ENCODE results near the gene CCDC54. TPM values are rescaled to one million over a fixed set of nuclear protein-coding genes. Genes with fewer than 3 reads are reported as not detected.
"Not testable (repeated sequence)": the region's sequence is repeated elsewhere in the genome, so short reads cannot be mapped to it uniquely, and the experiment has no call there.

The CCDC54 gene
- polyA plus RNA-seq (not detected in 2 replicates), polyA minus RNA-seq (not detected in 2 replicates)

GRCh38 chr3:107377151-107377550 lies at the start of gene CCDC54:
TSS of gene CCDC54 (plus strand) at chr3:107377439. CDS start at chr3:107377588, 149 bp downstream.
- H3K27ac ChIP-seq (ENCODE audit: low read length): no peak within 1 kb of the TSS
- no peak within 1 kb of the TSS for H3K4me2 ChIP-seq (ENCODE audit: low read length)
- H4K20me1 ChIP-seq (ENCODE audit: insufficient read depth): no peaks in the 10 kb centered on the region
- H3K27me3 ChIP-seq (ENCODE audit: insufficient read depth, low read depth, low read length): no peaks in the 10 kb centered on the region
- H2AFZ ChIP-seq (ENCODE audit: low read depth, low read length): no peak within 1 kb of the TSS
- H3K36me3 ChIP-seq (ENCODE audit: insufficient read depth, low read length): no peaks in the 10 kb centered on the region
- no peaks in the 10 kb centered on the region for H3F3A ChIP-seq (ENCODE audit: insufficient read depth, low read length, poor library complexity, severe bottlenecking)
- H3K79me2 ChIP-seq (replicated peaks; ENCODE audit: insufficient read depth, low read length): no peaks in the 10 kb centered on the region
- no peaks in the 10 kb centered on the region for H3K9me3 ChIP-seq (ENCODE audit: low read length)
- H3K4me3 ChIP-seq (ENCODE audit: low read length): no peak within 1 kb of the TSS
- no peak within 1 kb of the TSS for H3K9ac ChIP-seq (ENCODE audit: low read length)
- TF ChIP-seq EZH2 (IDR thresholded peaks at IDR 0.05; ENCODE audit: borderline replicate concordance, insufficient read depth, low read length, poor library complexity, severe bottlenecking) (no peak), SMC3 (conservative IDR thresholded peaks at IDR 0.05; ENCODE audit: poor library complexity) (no peak), TAF1 (IDR thresholded peaks at IDR 0.05; ENCODE audit: low read depth) (no peak), POLR2AphosphoS5 (IDR thresholded peaks at IDR 0.05) (no peak), CTCF (IDR thresholded peaks at IDR 0.05; ENCODE audit: poor library complexity, severe bottlenecking) (no peak), MXI1 (conservative IDR thresholded peaks at IDR 0.05; ENCODE audit: poor library complexity, severe bottlenecking) (no peak), RAD21 (conservative IDR thresholded peaks at IDR 0.05) (no peak)
- H3K9me2 ChIP-seq (ENCODE audit: insufficient read depth, low read length): no peaks in the 10 kb centered on the region

GRCh38 chr3:107328069-107328468 lies 49.2 kb upstream of the CCDC54 start:
- no peak overlapping the region for H2AFZ ChIP-seq (ENCODE audit: low read depth, low read length)
- TF ChIP-seq POLR2AphosphoS5 (IDR thresholded peaks at IDR 0.05): no peak
- H3F3A ChIP-seq (ENCODE audit: insufficient read depth, low read length, poor library complexity, severe bottlenecking): no peaks in the 10 kb centered on the region
- H3K79me2 ChIP-seq (replicated peaks; ENCODE audit: insufficient read depth, low read length): no peaks in the 10 kb centered on the region
- no peak overlapping the region for H3K9ac ChIP-seq (ENCODE audit: low read length)
- H3K27ac ChIP-seq (ENCODE audit: low read length): no peak overlapping the region
- H4K20me1 ChIP-seq (ENCODE audit: insufficient read depth): no peaks in the 10 kb centered on the region
- H3K36me3 ChIP-seq (ENCODE audit: insufficient read depth, low read length): no peaks in the 10 kb centered on the region
- no peak overlapping the region for H3K4me2 ChIP-seq (ENCODE audit: low read length)
- H3K9me2 ChIP-seq (ENCODE audit: insufficient read depth, low read length): no peaks in the 10 kb centered on the region
- no peaks in the 10 kb centered on the region for H3K27me3 ChIP-seq (ENCODE audit: insufficient read depth, low read depth, low read length)
- no peak overlapping the region for H3K4me3 ChIP-seq (ENCODE audit: low read length)
- H3K9me3 ChIP-seq (ENCODE audit: low read length): no peaks in the 10 kb centered on the region

DNA sequence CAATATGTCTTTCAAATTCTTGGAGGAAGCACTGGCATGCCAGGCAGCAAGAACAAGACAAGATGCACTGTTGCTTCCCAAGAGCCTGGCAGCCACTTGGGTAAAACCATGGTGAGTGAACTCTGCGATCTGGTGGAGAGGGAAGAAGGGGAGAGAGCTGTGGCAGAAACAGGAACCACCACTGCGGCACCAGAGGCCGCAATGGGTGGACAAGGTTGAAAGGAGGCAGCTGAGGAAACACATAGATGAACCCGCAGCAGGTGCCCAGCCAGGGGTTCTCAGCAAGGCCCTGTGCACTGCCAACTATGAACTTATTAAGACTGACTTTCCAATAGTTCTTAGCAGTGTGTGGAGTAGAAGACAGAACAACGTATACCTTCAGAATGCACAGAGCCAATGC lies 48.2 kb upstream of the CCDC54 start:
- Histone ChIP-seq H3K27me3 (ENCODE audit: insufficient read depth, low read depth, low read length) (no peaks in the 10 kb centered on the region), H4K20me1 (ENCODE audit: insufficient read depth) (no peaks in the 10 kb centered on the region), H3K4me3 (ENCODE audit: low read length) (no peak overlapping the region), H3F3A (ENCODE audit: insufficient read depth, low read length, poor library complexity, severe bottlenecking) (no peaks in the 10 kb centered on the region), H3K79me2 (replicated peaks; ENCODE audit: insufficient read depth, low read length) (no peaks in the 10 kb centered on the region), H3K4me2 (ENCODE audit: low read length) (no peak overlapping the region), H2AFZ (ENCODE audit: low read depth, low read length) (no peak overlapping the region), H3K9me3 (ENCODE audit: low read length) (no peaks in the 10 kb centered on the region), H3K27ac (ENCODE audit: low read length) (no peak overlapping the region), H3K36me3 (ENCODE audit: insufficient read depth, low read length) (no peaks in the 10 kb centered on the region), H3K9me2 (ENCODE audit: insufficient read depth, low read length) (no peaks in the 10 kb centered on the region), H3K9ac (ENCODE audit: low read length) (no peak overlapping the region)
- TF ChIP-seq REST (IDR thresholded peaks at IDR 0.05; ENCODE audit: borderline replicate concordance) (no peak), EZH2 (IDR thresholded peaks at IDR 0.05; ENCODE audit: borderline replicate concordance, insufficient read depth, low read length, poor library complexity, severe bottlenecking) (no peak), EP300 (conservative IDR thresholded peaks at IDR 0.05; ENCODE audit: poor library complexity, severe bottlenecking) (no peak), RAD21 (conservative IDR thresholded peaks at IDR 0.05) (no peak), POLR2AphosphoS5 (IDR thresholded peaks at IDR 0.05) (no peak), SMC3 (conservative IDR thresholded peaks at IDR 0.05; ENCODE audit: poor library complexity) (no peak), MXI1 (conservative IDR thresholded peaks at IDR 0.05; ENCODE audit: poor library complexity, severe bottlenecking) (no peak), CTCF (IDR thresholded peaks at IDR 0.05; ENCODE audit: poor library complexity, severe bottlenecking) (no peak)

DNA sequence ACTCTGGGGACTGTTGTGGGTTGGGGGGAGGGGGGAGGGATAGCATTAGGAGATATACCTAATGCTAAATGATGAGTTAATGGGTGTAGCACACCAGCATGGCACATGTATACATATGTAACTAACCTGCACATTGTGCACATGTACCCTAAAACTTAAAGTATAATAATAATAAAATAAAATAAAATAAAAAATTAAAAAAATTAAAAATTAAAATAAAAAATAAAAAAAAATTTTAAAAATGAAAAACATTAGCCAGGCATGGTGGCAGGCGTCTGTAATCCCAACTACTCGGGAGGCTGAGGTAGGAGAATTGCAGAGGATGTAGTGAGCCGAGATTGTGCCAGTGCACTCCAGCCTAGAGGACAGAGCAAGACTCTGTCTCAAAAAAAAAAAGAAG lies 37.5 kb upstream of the CCDC54 start:
- not testable (repeated sequence) for H3K9me3 ChIP-seq (ENCODE audit: low read length); H3K9ac ChIP-seq (ENCODE audit: low read length); H2AFZ ChIP-seq (ENCODE audit: low read depth, low read length); H3K27ac ChIP-seq (ENCODE audit: low read length); H3K4me3 ChIP-seq (ENCODE audit: low read length); H3K79me2 ChIP-seq (replicated peaks; ENCODE audit: insufficient read depth, low read length); H3K27me3 ChIP-seq (ENCODE audit: insufficient read depth, low read depth, low read length); H3F3A ChIP-seq (ENCODE audit: insufficient read depth, low read length, poor library complexity, severe bottlenecking); H3K9me2 ChIP-seq (ENCODE audit: insufficient read depth, low read length); H3K4me2 ChIP-seq (ENCODE audit: low read length); H3K36me3 ChIP-seq (ENCODE audit: insufficient read depth, low read length); H4K20me1 ChIP-seq (ENCODE audit: insufficient read depth)
